Heart left ventricle (tissue), 16 donors: ENCODE measurements around the gene TNFRSF6B. TPM values are rescaled to one million over a fixed set of nuclear protein-coding genes. Genes with fewer than 3 reads are reported as not detected.
A peak's percentile ranks its signal among the peaks of the same experiment; 100 is the strongest.
"Not testable (repeated sequence)": the region's sequence is repeated elsewhere in the genome, so short reads cannot be mapped to it uniquely, and the experiment has no call there.

Source experiments
- ATAC-seq, 4 donors: fragments of 200-7000 bp; cut with Tn5 transposase; one replicate each; pipeline ENCODE4 v1.9.1; 2020 to 2022; ENCODE audit warnings: moderate library complexity in 4 of 4, mild to moderate bottlenecking in 3 of 4, moderate number of reproducible peaks in 1 of 4
- DNase-seq, 5 donors: peaks; one replicate each; pipeline ENCODE4 v3.0.0-alpha.2; 2020
- H3K27ac ChIP-seq, 12 donors: fragments of 200-600 bp; sonication (generic) in 4 of 12; one replicate each; pipeline versions ENCODE4 v1.5.0 to v1.8.0; 2016 to 2022; ENCODE audit warnings: mild to moderate bottlenecking in 2 of 12
- H3K27me3 ChIP-seq, 9 donors: fragments of 200-600 bp; sonication (generic) in 2 of 9; one replicate each; pipeline versions ENCODE4 v1.5.1 to v1.8.0; 2016 to 2022; ENCODE audit warnings: mild to moderate bottlenecking in 3 of 9
- H3K36me3 ChIP-seq, 9 donors: fragments of 200-600 bp; sonication (generic) in 2 of 9; one replicate each; pipeline versions ENCODE4 v1.5.0 to v1.8.0; 2018 to 2022; ENCODE audit warnings: mild to moderate bottlenecking in 2 of 9
- H3K4me1 ChIP-seq, 12 donors: fragments of 200-600 bp; sonication (generic) in 4 of 12; one replicate each; pipeline versions ENCODE4 v1.5.0 to v1.8.0; 2016 to 2022; ENCODE audit warnings: mild to moderate bottlenecking in 3 of 12
- H3K4me3 ChIP-seq, 12 donors: fragments of 200-600 bp; sonication (generic) in 4 of 12; one replicate each; pipeline versions ENCODE4 v1.5.0 to v1.8.0; 2017 to 2022; ENCODE audit warnings: mild to moderate bottlenecking in 9 of 12, moderate library complexity in 4 of 12
- H3K9me3 ChIP-seq, 12 donors: fragments of 200-600 bp; sonication (generic) in 4 of 12; one replicate each; pipeline versions ENCODE4 v1.5.0 to v1.8.0; 2016 to 2022; ENCODE audit warnings: mild to moderate bottlenecking in 1 of 12
- CTCF ChIP-seq, 12 donors: fragments of 200-600 bp; sonication (generic) in 4 of 12; IDR thresholded peaks; one replicate each; pipeline versions ENCODE4 v1.5.0 to v1.8.0; 2018 to 2022; ENCODE audit warnings: antibody characterized with exemption in 12 of 12, mild to moderate bottlenecking in 5 of 12
- POLR2A ChIP-seq, 2 donors: fragments of 450-650 bp; IDR thresholded peaks; one replicate each; pipeline ENCODE4 v1.6.1; 2017; ENCODE audit warnings: antibody characterized with exemption in 2 of 2, mild to moderate bottlenecking in 2 of 2, moderate library complexity in 2 of 2
- WGBS, 4 donors: extraction: QIAGEN DNeasy Blood & Tissue Kit in 2 of 4; methylation state at CpG; one replicate each; pipeline versions ENCODE4 v1.1.5 to v1.1.7; 2013 to 2018; 5-methylcytosine and 5-hydroxymethylcytosine counted together
- intact Hi-C, 10 donors: fragments of 100-400 bp; cut with DNase I; formaldehyde crosslinking; loops; one replicate each; pipeline versions ENCODE4 v1.11.1 to v1.14.2; 2022
- long read RNA-seq, 3 donors: library from polyadenylated mRNA; unstranded; transcript quantifications; one replicate each; pipeline ENCODE4 v2.0.0, GENCODE V29; 2020 to 2021
- polyA plus RNA-seq, 2 donors: library from polyadenylated mRNA; stranded (reverse); fragments of 200-250 nt; gene quantifications; one replicate each; pipeline ENCODE4 v1.2.3, GENCODE V29; 2013
- total RNA-seq, 9 donors: library from RNA; depleted of rRNA in 2 of 9; stranded (reverse); fragments of >200 nt in 2 of 9; fragmentation: NEBNext Ultra II Directional in 3 of 9; extraction: Animal tissue kit (Norgen Biotek cat#: 25700) in 3 of 9; gene quantifications; one replicate each; pipeline versions ENCODE4 v1.1.0 to v1.2.4, GENCODE V29; 2016 to 2023
- donor health status: ischemic (EF 13 %, LVEDD 7.1; RV severe dilation, severe dysfunction).
- donor health status: healthy with polysubstance abuse.
- donor health status: DM: no; HTN: yes; CAD: no.
- donor health status: DM: no; HTN: no; CAD: no.
- donor health status: ischemic (EF 25% LVEDD 6.9; RV normal size, moderate dysfunction).
- donor health status: ischemic (EF 25% LVEDD 5.7; RV mildly dilated, moderate dysfunction).
- donor health status: healthy.
- donor health status: DM: yes; HTN: yes; CAD: no.
- donor health status: ischemic (EF 35%, LVEDD 5.7; RV mildly dilated, moderate dysfunction).
- donor health status: nonischemic (EF 11% LVEDD 7.7; RV severe dilation, severe dysfunction).
- donor health status: DM: yes; HTN: yes; CAD: no.
- donor health status: PGD.
- donor health status: ischemic (EF 29% LVEDD 5.4; RV normal size, mild dysfunction).
- donor health status: nonischemic (EF 23%, LVEDD 6.1; RV moderate dilation, normal function).

Gene TNFRSF6B, protein sequence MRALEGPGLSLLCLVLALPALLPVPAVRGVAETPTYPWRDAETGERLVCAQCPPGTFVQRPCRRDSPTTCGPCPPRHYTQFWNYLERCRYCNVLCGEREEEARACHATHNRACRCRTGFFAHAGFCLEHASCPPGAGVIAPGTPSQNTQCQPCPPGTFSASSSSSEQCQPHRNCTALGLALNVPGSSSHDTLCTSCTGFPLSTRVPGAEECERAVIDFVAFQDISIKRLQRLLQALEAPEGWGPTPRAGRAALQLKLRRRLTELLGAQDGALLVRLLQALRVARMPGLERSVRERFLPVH
- total RNA-seq, result 1 to 10 TPM in 4 of 9 donors, under 1 TPM in 4, not detected in 1; 0.42 to 5.7 (median 0.92) TPM
- polyA plus RNA-seq, result 1 to 10 TPM; 2.9 to 6.4 TPM
- long read RNA-seq, donor 1, partial matches to known transcripts, result 0 of 4 reads
- long read RNA-seq, donor 1, other reads (novel, unspliced or antisense), result 1 of 4 reads
- long read RNA-seq, donor 2, partial matches to known transcripts, result 0 of 2 reads
- long read RNA-seq, donor 2, other reads (novel, unspliced or antisense), result 0 of 2 reads
- long read RNA-seq, donor 3, partial matches to known transcripts, result 0 of 1 reads
- long read RNA-seq, donor 3, other reads (novel, unspliced or antisense), result 1 of 1 reads

- Histone ChIP-seq H3K36me3 (peaks cover 0 to 45% (median 20%) of the 10 kb centered on the region in 9 donors), H3K9me3 (no peaks in the 10 kb centered on the region), H3K4me3 (peak within 1 kb of the TSS in 8 of 12 donors; percentile 3 to 43 (median 24)), H3K27me3 (no peaks in the 10 kb centered on the region), H3K4me1 (peaks cover 11 to 61% (median 38%) of the 10 kb centered on the region in 12 donors), H3K27ac (peak within 1 kb of the TSS in 11 of 12 donors; percentile 11 to 89 (median 77))
- ATAC-seq (peak in 1 of 4 donors; percentile 0), DNase-seq (peak in 4 of 5 donors; percentile 32 to 67 (median 36))
- intact Hi-C loops, result loop anchor here in 1 of 10 donors (10.0 kb wide), 1 partner anchor 278 kb away; the partner anchor contains the start of gene SAMD10
- TF ChIP-seq POLR2A (IDR thresholded peaks at IDR 0.05) (no peak), CTCF (IDR thresholded peaks at IDR 0.05) (no peak)
- 20 to 40% (median 30%) methylated on average over 38 to 52 of the region's 52 CpGs for WGBS, 4 donors
Observed at GRCh38 chr20:63696628-63697356, at the start of gene TNFRSF6B. TNFRSF6B (plus strand) TSS chr20:63696652; CDS start chr20:63696768, 116 bp downstream.

DNA sequence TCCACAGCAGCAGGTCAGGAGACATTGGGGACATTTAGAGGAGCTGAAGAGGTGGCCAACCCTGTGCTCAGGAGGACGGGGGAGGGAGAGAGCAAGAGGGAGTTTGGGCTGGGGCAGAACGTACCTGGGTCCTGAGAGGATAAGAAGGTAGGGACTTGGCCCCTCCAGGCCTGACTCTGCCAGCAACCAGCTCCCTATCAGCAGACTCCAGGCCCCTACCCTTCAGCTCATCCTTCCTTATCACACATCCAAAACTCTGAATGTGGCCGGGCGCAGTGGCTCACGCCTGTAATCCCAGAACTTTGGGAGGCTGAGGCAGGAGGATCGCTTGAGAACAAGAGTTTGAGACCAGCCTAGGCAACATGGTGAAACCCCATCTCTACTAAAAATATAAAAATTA lies 48.3 kb upstream of the TNFRSF6B start:
- peaks cover 0 to 17% (median 5%) of the 10 kb centered on the region in 9 donors for H3K27me3 ChIP-seq
- DNase-seq (no peak), ATAC-seq (no peak)
- peaks cover 0 to 21% (median 15%) of the 10 kb centered on the region in 12 donors for H3K4me1 ChIP-seq
- TF ChIP-seq CTCF (IDR thresholded peaks at IDR 0.05) (no peak), POLR2A (IDR thresholded peaks at IDR 0.05) (no peak)
- H3K9me3 ChIP-seq, result no peaks in the 10 kb centered on the region
- WGBS, 4 donors, result 79 to 91% (median 90%) methylated on average over 6 of the region's 6 CpGs
- intact Hi-C loops, result no loop called here
- H3K36me3 ChIP-seq, result no peaks in the 10 kb centered on the region
- no peak overlapping the region for H3K27ac ChIP-seq
- no peak overlapping the region for H3K4me3 ChIP-seq

GRCh38 chr20:63648895-63649589 lies 47.4 kb upstream of the TNFRSF6B start:
- no peak for ATAC-seq

DNA sequence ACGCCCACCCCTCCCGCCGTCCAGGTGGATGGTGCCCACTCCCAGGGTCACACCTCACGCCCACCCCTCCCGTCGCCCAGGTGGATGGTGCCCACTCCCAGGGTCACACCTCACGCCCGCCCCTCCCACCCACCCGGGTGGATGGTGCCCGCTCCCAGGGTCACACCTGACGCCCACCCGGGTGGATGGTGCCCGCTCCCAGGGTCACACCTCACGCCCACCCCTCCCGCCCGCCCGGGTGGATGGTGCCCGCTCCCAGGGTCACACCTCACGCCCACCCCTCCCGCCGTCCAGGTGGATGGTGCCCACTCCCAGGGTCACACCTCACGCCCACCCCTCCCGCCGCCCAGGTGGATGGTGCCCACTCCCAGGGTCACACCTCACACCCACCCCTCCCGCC lies 46.0 kb upstream of the TNFRSF6B start:
- intact Hi-C loops, result loop anchor here in 1 of 10 donors (5.0 to 10.0 kb wide), 2 partner anchors 113 to 214 kb away; partner anchors contain the start of genes ABHD16B, PTK6 and TPD52L2
- DNase-seq, ATAC-seq, H3K4me3 ChIP-seq, H3K36me3 ChIP-seq, H3K9me3 ChIP-seq, H3K27ac ChIP-seq: not testable (repeated sequence)
- Histone ChIP-seq H3K4me1 (peaks cover 0 to 31% (median 19%) of the 10 kb centered on the region in 12 donors), H3K27me3 (peaks cover 0 to 17% (median 5%) of the 10 kb centered on the region in 9 donors)
- WGBS, 4 donors, result 92 to 95% (median 94%) methylated on average over 4 to 25 of the region's 25 CpGs

More at GRCh38 chr20:63648895-63649589, 47.4 kb upstream of the TNFRSF6B start:
- H3K27ac ChIP-seq, result no peak overlapping the region
- WGBS, 4 donors, result 79 to 86% (median 81%) methylated on average over 9 to 11 of the region's 11 CpGs
- no peak for DNase-seq
- peaks cover 0 to 30% (median 19%) of the 10 kb centered on the region in 12 donors for H3K4me1 ChIP-seq
- no peaks in the 10 kb centered on the region for H3K36me3 ChIP-seq
- no peak for TF ChIP-seq CTCF (IDR thresholded peaks at IDR 0.05)
- H3K27me3 ChIP-seq, result peaks cover 0 to 17% (median 5%) of the 10 kb centered on the region in 9 donors
- intact Hi-C loops, result no loop called here
- H3K4me3 ChIP-seq, result no peak overlapping the region
- no peaks in the 10 kb centered on the region for H3K9me3 ChIP-seq
